Lung (tissue), 12 donors: ENCODE measurements around the gene ACP3. TPM values are rescaled to one million over a fixed set of nuclear protein-coding genes. Genes with fewer than 3 reads are reported as not detected.
"Not testable (repeated sequence)": the region's sequence is repeated elsewhere in the genome, so short reads cannot be mapped to it uniquely, and the experiment has no call there.

Experiments used
- ATAC-seq: fragments of 200-7000 bp; cut with Tn5 transposase; one replicate; pipeline ENCODE4 v1.9.1; 2020; ENCODE audit warnings: moderate number of reproducible peaks; ENCODE audit not compliant: insufficient read depth, low FRiP score
- DNase-seq, 3 donors: peaks; one replicate each; pipeline ENCODE4 v3.0.0-alpha.2; 2013 to 2017
- H3K27ac ChIP-seq, 2 donors: one replicate each; pipeline ENCODE4 v1.5.1; 2013; ENCODE audit warnings: mild to moderate bottlenecking in 2 of 2, moderate library complexity in 2 of 2, control low read depth in 1 of 2, inconsistent platforms in 1 of 2, low read depth in 1 of 2, low read length in 1 of 2
- H3K27me3 ChIP-seq, 3 donors: one replicate each; pipeline ENCODE4 v1.5.1; 2013; ENCODE audit warnings: low read length in 2 of 3; ENCODE audit not compliant: control insufficient read depth in 3 of 3, insufficient read depth in 3 of 3
- H3K36me3 ChIP-seq, 4 donors: one replicate each; pipeline ENCODE4 v1.5.1; 2013; ENCODE audit warnings: low read length in 4 of 4, mild to moderate bottlenecking in 1 of 4, moderate library complexity in 1 of 4; ENCODE audit not compliant: control insufficient read depth in 4 of 4, insufficient read depth in 4 of 4
- H3K4me1 ChIP-seq, 5 donors: one replicate each; pipeline ENCODE4 v1.5.1; 2013; ENCODE audit warnings: low read length in 5 of 5, mild to moderate bottlenecking in 2 of 5, moderate library complexity in 1 of 5; ENCODE audit not compliant: control insufficient read depth in 5 of 5, insufficient read depth in 5 of 5
- H3K4me3 ChIP-seq: one replicate; pipeline ENCODE4 v1.5.1; 2013; ENCODE audit warnings: mild to moderate bottlenecking, control low read depth, moderate library complexity
- H3K9ac ChIP-seq, 2 donors: one replicate each; pipeline ENCODE4 v1.5.1; 2013; ENCODE audit warnings: low read length in 2 of 2, control low read depth in 1 of 2; ENCODE audit not compliant: insufficient read depth in 1 of 2
- H3K9me3 ChIP-seq, 4 donors: one replicate each; pipeline ENCODE4 v1.5.1; 2013; ENCODE audit warnings: low read length in 3 of 4, mild to moderate bottlenecking in 1 of 4, moderate library complexity in 1 of 4; ENCODE audit not compliant: control insufficient read depth in 4 of 4, insufficient read depth in 3 of 4
- CTCF ChIP-seq: IDR thresholded peaks from 2 replicates; pipeline ENCODE4 v1.5.1; 2012; ENCODE audit warnings: mild to moderate bottlenecking; ENCODE audit errors: control extremely low read depth, extremely low read depth
- WGBS, 2 donors: extraction: QIAGEN DNeasy Blood & Tissue Kit; methylation state at CpG; one replicate each; pipeline ENCODE4 v1.1.7; 2013; 5-methylcytosine and 5-hydroxymethylcytosine counted together
- polyA plus RNA-seq, 2 donors: library from polyadenylated mRNA; stranded (reverse); fragments of 200-250 nt; gene quantifications; one replicate each; pipeline ENCODE4 v1.2.1, GENCODE V29; 2013
- total RNA-seq, 2 donors: library from RNA; depleted of rRNA in 1 of 2; stranded (reverse); fragments of >200 nt in 1 of 2; gene quantifications; one replicate each; pipeline ENCODE4 v1.2.1, GENCODE V29; 2014 to 2021
- donor health status: control.
- donor health status: control.
- donor health status: Bipolar disorder and iron deficiency.
- donor health status: healthy.
- donor health status: DM: yes; HTN: yes; CAD: no.

Gene ACP3
- total and polyA plus RNA-seq, 4 donors, result 3.5 to 66.4 (median 14.4) TPM

- no peak overlapping the region for H3K27ac ChIP-seq
- TF ChIP-seq CTCF, result no peak
- peaks cover 0 to 4% (median 0%) of the 10 kb centered on the region in 4 donors for H3K9me3 ChIP-seq
- WGBS, 2 donors, result 71 to 73% methylated on average over 4 of the region's 4 CpGs
- no peaks in the 10 kb centered on the region for H3K4me1 ChIP-seq
- H3K9ac ChIP-seq, result no peak overlapping the region
- no peak for DNase-seq
- H3K27me3 ChIP-seq, result no peaks in the 10 kb centered on the region
- no peak for ATAC-seq
- no peak overlapping the region for H3K4me3 ChIP-seq
- no peaks in the 10 kb centered on the region for H3K36me3 ChIP-seq
Measured at GRCh38 chr3:132292042-132292441, 25.2 kb upstream of the ACP3 start.

GRCh38 chr3:132293251-132293650 lies 24.0 kb upstream of the ACP3 start:
- no peak overlapping the region for H3K9ac ChIP-seq
- no peak overlapping the region for H3K27ac ChIP-seq
- no peak overlapping the region for H3K4me3 ChIP-seq
- peaks cover 0 to 4% (median 0%) of the 10 kb centered on the region in 4 donors for H3K9me3 ChIP-seq
- H3K4me1 ChIP-seq, result no peaks in the 10 kb centered on the region
- no peak for ATAC-seq
- no peak for DNase-seq
- no peaks in the 10 kb centered on the region for H3K36me3 ChIP-seq
- TF ChIP-seq CTCF, result no peak
- H3K27me3 ChIP-seq, result no peaks in the 10 kb centered on the region

- no peak for TF ChIP-seq CTCF
- ATAC-seq (no peak), DNase-seq (no peak)
- H3K9ac ChIP-seq, result no peak overlapping the region
- H3K27me3 ChIP-seq, result no peaks in the 10 kb centered on the region
- H3K36me3 ChIP-seq, result no peaks in the 10 kb centered on the region
- peaks cover 0 to 4% (median 0%) of the 10 kb centered on the region in 4 donors for H3K9me3 ChIP-seq
- no peak overlapping the region for H3K27ac ChIP-seq
- 79% methylated on average over 5 of the region's 5 CpGs for WGBS, 2 donors
- H3K4me1 ChIP-seq, result no peaks in the 10 kb centered on the region
- no peak overlapping the region for H3K4me3 ChIP-seq
Measured at GRCh38 chr3:132294906-132295305, 22.3 kb upstream of the ACP3 start.

- 94 to 96% methylated on average over 6 of the region's 6 CpGs for WGBS, 2 donors
- not testable (repeated sequence) for H3K9me3 ChIP-seq, H3K4me1 ChIP-seq, H3K9ac ChIP-seq, DNase-seq, H3K27me3 ChIP-seq, ATAC-seq, H3K4me3 ChIP-seq, H3K36me3 ChIP-seq, H3K27ac ChIP-seq
Measured at GRCh38 chr3:132303336-132304201, 13.6 kb upstream of the ACP3 start.

GRCh38 chr3:132304351-132304750 lies 12.9 kb upstream of the ACP3 start:
- not testable (repeated sequence) for H3K36me3 ChIP-seq, H3K4me3 ChIP-seq, ATAC-seq, H3K9me3 ChIP-seq, H3K9ac ChIP-seq, H3K27me3 ChIP-seq, H3K27ac ChIP-seq, DNase-seq, H3K4me1 ChIP-seq
- 57 to 64% methylated on average over 2 of the region's 2 CpGs for WGBS, 2 donors

- H3K9ac ChIP-seq, H3K9me3 ChIP-seq: not testable (repeated sequence)
- 84 to 89% methylated on average over 11 of the region's 11 CpGs for WGBS, 2 donors
Measured at GRCh38 chr3:132310057-132310456, 7.2 kb upstream of the ACP3 start.

More at GRCh38 chr3:132310057-132310456, 7.2 kb upstream of the ACP3 start:
- not testable (repeated sequence) for H3K27me3 ChIP-seq, DNase-seq, H3K4me1 ChIP-seq, ATAC-seq, H3K27ac ChIP-seq, H3K36me3 ChIP-seq, H3K4me3 ChIP-seq
